Naive thymus-derived CD8-positive, alpha-beta T cell (primary cell): ENCODE measurements around the gene PARD3. TPM values are rescaled to one million over a fixed set of nuclear protein-coding genes. Genes with fewer than 3 reads are reported as not detected.

Experiments
- ATAC-seq, 2 donors: fragments of 150-1000 bp; cut with Tn5 transposase in 1 of 2; sonication (Bioruptor Pico), chemical (Tn5 transposase) in 1 of 2; 1 replicate in 1 of 2; 2 replicates in 1 of 2; pipeline ENCODE4 v1.10.0; 2021; ENCODE audit warnings: mild to moderate bottlenecking in 2 of 2, moderate library complexity in 2 of 2
- POLR2A ChIA-PET: fragments of 350-600 bp; sonication (Branson Sonifier 250); formaldehyde crosslinking; loops from one replicate; lab custom pipeline; 2021; ENCODE audit warnings: antibody characterized with exemption; lab: Charles Lee
- DNase-seq, 10 donors: peaks; one replicate each; pipeline versions ENCODE4 v3.0.0 to v3.0.0-alpha.2; 2020 to 2022
- H3K27ac Mint-ChIP-seq, 10 donors: one replicate each; pipeline ENCODE4 v1.8.0; 2020 to 2022; ENCODE audit warnings: mild to moderate bottlenecking in 10 of 10, mixed read lengths in 10 of 10, moderate library complexity in 4 of 10, inconsistent platforms in 1 of 10
- H3K27me3 Mint-ChIP-seq, 5 donors: one replicate each; pipeline ENCODE4 v1.8.0; 2021 to 2022; ENCODE audit warnings: mixed read lengths in 5 of 5
- H3K36me3 Mint-ChIP-seq, 3 donors: one replicate each; pipeline ENCODE4 v1.8.0; 2020 to 2022; ENCODE audit warnings: mixed read lengths in 3 of 3, mild to moderate bottlenecking in 2 of 3, inconsistent platforms in 1 of 3
- H3K4me1 Mint-ChIP-seq, 4 donors: one replicate each; pipeline ENCODE4 v1.8.0; 2021 to 2022; ENCODE audit warnings: mixed read lengths in 4 of 4
- H3K4me3 Mint-ChIP-seq, 10 donors: one replicate each; pipeline ENCODE4 v1.8.0; 2020 to 2022; ENCODE audit warnings: mild to moderate bottlenecking in 10 of 10, mixed read lengths in 10 of 10, moderate library complexity in 6 of 10, inconsistent platforms in 1 of 10
- H3K9me3 Mint-ChIP-seq, 9 donors: one replicate each; pipeline ENCODE4 v1.8.0; 2020 to 2022; ENCODE audit warnings: mixed read lengths in 9 of 9, mild to moderate bottlenecking in 3 of 9, inconsistent platforms in 1 of 9, moderate library complexity in 1 of 9
- polyA plus RNA-seq, 3 donors: library from polyadenylated mRNA; unstranded; fragments of 300-500 nt; fragmentation: Illumina TruSeq; gene quantifications; one replicate each; pipeline ENCODE4 v1.2.3, GENCODE V29; 2021
- total RNA-seq, 8 experiments: library from RNA in 2 of 8; stranded (reverse) in 2 of 8; gene quantifications; one replicate each; pipeline ENCODE4 v1.2.3 and lab custom pipeline; 2021 to 2026

Gene PARD3
- total and polyA plus RNA-seq, 5 experiments from 2014 or later, result 0.10 to 0.51 (median 0.18) TPM

DNA sequence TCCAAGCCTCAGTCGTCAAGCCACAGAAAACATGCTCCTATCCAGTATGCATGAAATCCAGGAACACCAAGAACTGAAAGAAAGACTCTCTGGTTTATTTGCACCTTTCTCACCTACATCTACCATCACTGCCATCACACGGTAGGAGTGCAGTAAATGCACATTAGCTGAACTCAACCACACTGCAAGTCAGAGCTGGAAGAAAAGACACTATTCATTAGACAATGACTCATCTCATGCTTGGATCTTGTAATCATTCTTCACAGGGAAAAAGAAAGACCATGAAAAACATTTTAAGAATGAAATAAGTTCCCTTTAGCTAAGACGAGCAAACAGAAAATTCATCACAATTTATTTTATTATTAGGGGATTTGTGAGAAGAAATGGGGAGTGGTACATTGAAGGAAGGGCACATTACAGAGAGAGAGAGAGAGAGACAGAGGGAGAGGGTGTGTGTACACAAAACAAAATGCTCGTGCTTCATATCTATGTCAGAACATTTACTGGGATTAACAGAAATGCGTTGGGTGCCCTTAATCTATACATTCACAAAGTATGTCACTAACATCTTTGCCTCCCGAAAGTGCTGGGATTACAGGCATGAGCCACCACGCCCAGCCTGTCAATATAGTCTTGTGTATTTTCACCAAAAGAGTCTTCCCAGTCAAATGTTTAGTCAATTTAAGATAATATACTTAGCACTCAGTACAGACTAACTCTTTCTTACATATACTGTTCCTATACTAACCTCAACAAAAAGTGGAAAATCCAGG, 324.9 kb downstream of the PARD3 start:
- Mint-ChIP-seq H3K27me3 (no peaks in the 10 kb centered on the region), H3K36me3 (no peaks in the 10 kb centered on the region), H3K4me1 (peaks cover 0 to 2% (median 0%) of the 10 kb centered on the region in 4 donors), H3K9me3 (no peaks in the 10 kb centered on the region), H3K27ac (no peak overlapping the region), H3K4me3 (no peak overlapping the region)
- DNase-seq (no peak), ATAC-seq (no peak)
- POLR2A ChIA-PET, result no interaction called here

DNA sequence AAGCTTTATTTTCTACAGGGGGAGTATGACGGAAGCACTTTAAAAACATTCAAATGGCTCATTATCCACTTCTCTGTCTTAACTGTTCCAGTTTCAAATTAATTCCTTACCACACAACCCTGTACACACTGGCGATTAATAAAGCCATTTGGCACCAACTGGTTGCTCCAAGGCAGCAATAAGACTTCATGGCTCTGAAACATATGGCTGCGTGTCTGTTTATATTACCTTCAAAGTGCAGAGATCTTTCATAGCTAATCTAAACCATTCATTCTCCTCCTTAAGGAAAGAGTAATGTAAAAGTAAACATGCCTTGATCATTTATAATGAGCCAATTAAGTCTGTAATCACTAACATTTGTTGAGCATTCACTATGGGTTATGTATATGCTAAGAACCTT, 325.7 kb downstream of the PARD3 start:
- Mint-ChIP-seq H3K4me3 (no peak overlapping the region), H3K27me3 (peaks cover 0 to 2% (median 0%) of the 10 kb centered on the region in 5 donors), H3K36me3 (no peaks in the 10 kb centered on the region), H3K4me1 (peaks cover 0 to 2% (median 0%) of the 10 kb centered on the region in 4 donors), H3K9me3 (no peaks in the 10 kb centered on the region), H3K27ac (no peak overlapping the region)
- POLR2A ChIA-PET, result no interaction called here
- DNase-seq (no peak), ATAC-seq (no peak)

- Mint-ChIP-seq H3K4me1 (peaks cover 0 to 2% (median 0%) of the 10 kb centered on the region in 4 donors), H3K36me3 (no peaks in the 10 kb centered on the region), H3K27me3 (peaks cover 0 to 2% (median 0%) of the 10 kb centered on the region in 5 donors), H3K4me3 (no peak overlapping the region), H3K27ac (no peak overlapping the region), H3K9me3 (no peaks in the 10 kb centered on the region)
- POLR2A ChIA-PET, result no interaction called here
- no peak for ATAC-seq
- DNase-seq, result no peak
Measured at GRCh38 chr10:34488476-34489130, 326.5 kb downstream of the PARD3 start.

DNA sequence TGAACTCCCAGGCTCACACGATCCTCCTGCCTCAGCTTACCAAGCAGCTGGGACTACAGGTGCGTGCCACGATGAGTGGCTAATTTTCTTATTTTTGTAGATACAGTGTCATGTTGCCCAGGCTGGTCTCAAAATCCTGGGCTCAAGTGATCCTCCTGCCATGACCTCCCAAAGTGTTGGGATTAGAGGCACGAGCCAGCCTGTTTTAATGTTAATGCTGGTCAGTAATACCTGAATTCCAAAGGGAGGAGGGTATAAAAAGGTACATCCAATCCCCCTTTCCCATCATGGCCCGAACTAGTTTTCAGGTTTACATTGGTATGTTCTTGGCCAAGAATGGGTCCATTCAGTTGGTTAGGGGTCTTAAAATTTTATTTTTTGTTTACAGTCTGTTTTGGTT, 329.1 kb downstream of the PARD3 start:
- H3K27ac Mint-ChIP-seq, result peak overlapping the region in 1 of 10 donors; percentile 14
- no peak for DNase-seq
- peaks cover 0 to 2% (median 0%) of the 10 kb centered on the region in 5 donors for H3K27me3 Mint-ChIP-seq
- POLR2A ChIA-PET, result interaction anchor here (0.7 kb wide), 1 partner anchor 1077 kb away, joined by 4 read pairs; no protein-coding TSS in a partner anchor
- H3K9me3 Mint-ChIP-seq, result no peaks in the 10 kb centered on the region
- no peak overlapping the region for H3K4me3 Mint-ChIP-seq
- no peak for ATAC-seq
- peaks cover 0 to 2% (median 0%) of the 10 kb centered on the region in 4 donors for H3K4me1 Mint-ChIP-seq
- H3K36me3 Mint-ChIP-seq, result no peaks in the 10 kb centered on the region

GRCh38 chr10:34484164-34484563, 330.9 kb downstream of the PARD3 start:
- Mint-ChIP-seq H3K4me1 (peaks cover 0 to 1% (median 0%) of the 10 kb centered on the region in 4 donors), H3K36me3 (no peaks in the 10 kb centered on the region), H3K27me3 (peaks cover 0 to 2% (median 0%) of the 10 kb centered on the region in 5 donors), H3K4me3 (no peak overlapping the region), H3K27ac (no peak overlapping the region), H3K9me3 (no peaks in the 10 kb centered on the region)
- no peak for DNase-seq
- no peak for ATAC-seq
- POLR2A ChIA-PET, result no interaction called here

GRCh38 chr10:34480345-34480744, 334.8 kb downstream of the PARD3 start:
- ATAC-seq, result no peak
- no peaks in the 10 kb centered on the region for H3K4me1 Mint-ChIP-seq
- POLR2A ChIA-PET, result no interaction called here

GRCh38 chr10:34479520-34480179, 335.4 kb downstream of the PARD3 start:
- no peak for ATAC-seq

More at GRCh38 chr10:34480345-34480744, 334.8 kb downstream of the PARD3 start:
- Mint-ChIP-seq H3K27me3 (peaks cover 0 to 2% (median 0%) of the 10 kb centered on the region in 5 donors), H3K9me3 (no peaks in the 10 kb centered on the region), H3K4me3 (no peak overlapping the region), H3K27ac (no peak overlapping the region), H3K36me3 (no peaks in the 10 kb centered on the region)
- DNase-seq, result no peak

GRCh38 chr10:34477249-34477648, 337.8 kb downstream of the PARD3 start:
- no peaks in the 10 kb centered on the region for H3K9me3 Mint-ChIP-seq
- H3K36me3 Mint-ChIP-seq, result no peaks in the 10 kb centered on the region
- no peaks in the 10 kb centered on the region for H3K4me1 Mint-ChIP-seq
- H3K27ac Mint-ChIP-seq, result no peak overlapping the region
- ATAC-seq, result no peak
- H3K27me3 Mint-ChIP-seq, result peaks cover 0 to 1% (median 0%) of the 10 kb centered on the region in 5 donors
- POLR2A ChIA-PET, result no interaction called here
- DNase-seq, result no peak
- H3K4me3 Mint-ChIP-seq, result no peak overlapping the region

More at GRCh38 chr10:34479520-34480179, 335.4 kb downstream of the PARD3 start:
- no peak for DNase-seq
- no peaks in the 10 kb centered on the region for H3K36me3 Mint-ChIP-seq
- POLR2A ChIA-PET, result no interaction called here
- H3K4me3 Mint-ChIP-seq, result no peak overlapping the region
- peaks cover 0 to 1% (median 0%) of the 10 kb centered on the region in 5 donors for H3K27me3 Mint-ChIP-seq
- H3K4me1 Mint-ChIP-seq, result no peaks in the 10 kb centered on the region
- H3K9me3 Mint-ChIP-seq, result no peaks in the 10 kb centered on the region
- no peak overlapping the region for H3K27ac Mint-ChIP-seq

GRCh38 chr10:34476608-34477007, 338.5 kb downstream of the PARD3 start:
- no peak for ATAC-seq
- Mint-ChIP-seq H3K27ac (no peak overlapping the region), H3K4me1 (no peaks in the 10 kb centered on the region), H3K9me3 (no peaks in the 10 kb centered on the region), H3K27me3 (peaks cover 0 to 1% (median 0%) of the 10 kb centered on the region in 5 donors), H3K36me3 (no peaks in the 10 kb centered on the region), H3K4me3 (no peak overlapping the region)
- POLR2A ChIA-PET, result no interaction called here
- DNase-seq, result no peak

DNA sequence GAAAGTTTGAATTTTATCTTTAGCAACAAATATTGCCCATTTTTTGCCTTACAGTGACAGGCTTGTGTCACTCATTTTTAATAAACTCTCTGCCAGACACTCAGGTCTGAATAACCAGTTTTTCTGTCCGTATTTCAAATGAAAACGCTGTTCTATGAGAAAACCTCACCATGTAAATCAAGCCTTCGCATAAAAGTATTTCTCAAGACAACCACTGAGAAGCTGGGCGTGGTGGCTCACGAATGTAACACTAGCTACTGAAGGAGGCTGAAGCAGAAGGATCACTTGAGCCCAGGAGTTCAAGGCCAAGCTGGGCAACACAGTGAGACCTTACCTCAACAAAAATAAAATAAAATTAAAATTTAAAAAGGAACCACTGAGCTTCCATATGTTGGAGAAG, 339.3 kb downstream of the PARD3 start:
- DNase-seq, result no peak

GRCh38 chr10:34475274-34475646, 339.8 kb downstream of the PARD3 start:
- DNase-seq, result no peak
- no peak for ATAC-seq
- no peak overlapping the region for H3K4me3 Mint-ChIP-seq
- POLR2A ChIA-PET, result no interaction called here
- H3K36me3 Mint-ChIP-seq, result no peaks in the 10 kb centered on the region
- H3K4me1 Mint-ChIP-seq, result no peaks in the 10 kb centered on the region
- peaks cover 0 to 1% (median 0%) of the 10 kb centered on the region in 5 donors for H3K27me3 Mint-ChIP-seq
- H3K27ac Mint-ChIP-seq, result no peak overlapping the region
- H3K9me3 Mint-ChIP-seq, result no peaks in the 10 kb centered on the region

More for the DNA sequence above, 339.3 kb downstream of the PARD3 start:
- Mint-ChIP-seq H3K27ac (no peak overlapping the region), H3K4me3 (no peak overlapping the region), H3K27me3 (peaks cover 0 to 1% (median 0%) of the 10 kb centered on the region in 5 donors), H3K4me1 (no peaks in the 10 kb centered on the region), H3K9me3 (no peaks in the 10 kb centered on the region), H3K36me3 (no peaks in the 10 kb centered on the region)
- ATAC-seq, result no peak
- POLR2A ChIA-PET, result no interaction called here

- H3K4me1 Mint-ChIP-seq, result no peaks in the 10 kb centered on the region
- H3K36me3 Mint-ChIP-seq, result no peaks in the 10 kb centered on the region
- H3K4me3 Mint-ChIP-seq, result no peak overlapping the region
- POLR2A ChIA-PET, result no interaction called here
- no peak for ATAC-seq
- H3K27ac Mint-ChIP-seq, result no peak overlapping the region
- no peaks in the 10 kb centered on the region for H3K9me3 Mint-ChIP-seq
- DNase-seq, result no peak
- H3K27me3 Mint-ChIP-seq, result peaks cover 0 to 1% (median 0%) of the 10 kb centered on the region in 5 donors
Measured at GRCh38 chr10:34474555-34475273, 340.4 kb downstream of the PARD3 start.
